HFFc6 (cell line): ENCODE measurements around the gene DNAJB6. TPM values are rescaled to one million over a fixed set of nuclear protein-coding genes. Genes with fewer than 3 reads are reported as not detected.

Source experiments
- DNase-seq: peaks from one replicate; pipeline ENCODE4 v3.0.0-alpha.2; 2018
- H3K27ac Mint-ChIP-seq: 2 replicates; pipeline ENCODE4 v1.8.0; 2020; ENCODE audit warnings: mild to moderate bottlenecking, mixed read lengths
- H3K27me3 Mint-ChIP-seq: 2 replicates; pipeline ENCODE4 v1.8.0; 2021; ENCODE audit warnings: mild to moderate bottlenecking, moderate library complexity, mixed read lengths; ENCODE audit not compliant: insufficient read depth
- H3K36me3 Mint-ChIP-seq: 2 replicates; pipeline ENCODE4 v1.8.0; 2021; ENCODE audit warnings: low read depth, mixed read lengths
- H3K4me1 Mint-ChIP-seq: 2 replicates; pipeline ENCODE4 v1.8.0; 2020; ENCODE audit warnings: low read depth, mixed read lengths
- H3K4me3 Mint-ChIP-seq: 2 replicates; pipeline ENCODE4 v1.8.0; 2020; ENCODE audit warnings: mild to moderate bottlenecking, moderate library complexity, mixed read lengths
- H3K9me3 Mint-ChIP-seq: 2 replicates; pipeline ENCODE4 v1.8.0; 2020; ENCODE audit warnings: mild to moderate bottlenecking, mixed read lengths
- total RNA-seq, 6 experiments: library from RNA; stranded (reverse); fragmentation: NEBNext Ultra II Directional; extraction: Animal tissue kit (Norgen Biotek cat#: 25700); gene quantifications; 2 replicates in 1 of 6; 3 replicates in 5 of 6; pipeline ENCODE4 v1.2.3, GENCODE V29; 2021
- TF ChIP-seq, protein P1 (sequence below): fragments of 200-600 bp; sonication (generic); IDR thresholded peaks from 2 replicates; pipeline ENCODE4 v1.5.0; 2021; ENCODE audit warnings: antibody characterized with exemption, mild to moderate bottlenecking

DNAJB6 gene
- total RNA-seq, 6 experiments from 2014 or later = 135 to 204 (median 163) TPM

DNA sequence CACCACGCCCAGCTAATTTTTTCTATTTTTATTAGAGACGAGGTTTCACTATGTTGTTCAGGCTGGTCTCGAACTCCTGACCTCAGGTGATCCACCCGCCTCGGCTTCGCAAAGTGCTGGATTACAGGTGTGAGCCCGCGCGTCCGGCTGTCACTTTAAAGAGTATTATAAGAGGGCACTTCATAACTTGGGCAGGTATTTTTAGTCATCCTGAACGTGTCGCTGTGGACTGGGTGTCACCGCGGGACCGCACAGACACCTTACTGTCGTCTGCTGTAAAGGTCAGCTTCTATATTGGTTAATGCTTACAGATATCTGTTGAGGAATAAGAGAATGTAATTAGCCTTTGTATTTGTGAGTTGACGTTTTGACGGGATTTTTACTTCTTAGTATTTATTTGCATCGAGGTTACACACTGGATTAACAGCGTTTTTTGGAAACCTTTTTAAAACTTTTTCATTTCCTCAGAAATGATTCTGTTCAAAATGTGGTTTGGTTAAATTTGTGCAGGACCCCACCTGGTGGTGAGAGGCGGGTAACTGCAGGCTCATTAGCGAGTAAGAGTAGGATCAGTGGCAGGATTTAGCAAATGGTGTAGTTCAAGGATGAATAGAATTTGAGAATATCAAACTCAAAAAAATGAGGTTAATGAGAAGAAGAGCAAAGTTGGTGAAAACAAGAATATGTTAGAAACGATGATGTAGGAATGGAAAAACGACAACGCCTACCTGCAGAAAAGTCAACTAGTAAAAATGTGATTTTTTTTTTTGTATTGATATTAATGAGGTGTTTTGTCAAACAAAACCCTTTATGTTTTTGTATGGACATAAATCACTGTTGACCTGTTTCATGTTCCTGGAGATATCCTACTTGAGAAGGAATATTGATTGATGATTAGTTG lies 3.2 kb downstream of the DNAJB6 start:
- peaks cover 44% of the 10 kb centered on the region for H3K4me1 Mint-ChIP-seq
- peak; percentile 71 for DNase-seq
- H3K27me3 Mint-ChIP-seq = peaks cover 3% of the 10 kb centered on the region
- H3K4me3 Mint-ChIP-seq = peak overlapping the region; percentile 90
- TF ChIP-seq, protein P1, sequence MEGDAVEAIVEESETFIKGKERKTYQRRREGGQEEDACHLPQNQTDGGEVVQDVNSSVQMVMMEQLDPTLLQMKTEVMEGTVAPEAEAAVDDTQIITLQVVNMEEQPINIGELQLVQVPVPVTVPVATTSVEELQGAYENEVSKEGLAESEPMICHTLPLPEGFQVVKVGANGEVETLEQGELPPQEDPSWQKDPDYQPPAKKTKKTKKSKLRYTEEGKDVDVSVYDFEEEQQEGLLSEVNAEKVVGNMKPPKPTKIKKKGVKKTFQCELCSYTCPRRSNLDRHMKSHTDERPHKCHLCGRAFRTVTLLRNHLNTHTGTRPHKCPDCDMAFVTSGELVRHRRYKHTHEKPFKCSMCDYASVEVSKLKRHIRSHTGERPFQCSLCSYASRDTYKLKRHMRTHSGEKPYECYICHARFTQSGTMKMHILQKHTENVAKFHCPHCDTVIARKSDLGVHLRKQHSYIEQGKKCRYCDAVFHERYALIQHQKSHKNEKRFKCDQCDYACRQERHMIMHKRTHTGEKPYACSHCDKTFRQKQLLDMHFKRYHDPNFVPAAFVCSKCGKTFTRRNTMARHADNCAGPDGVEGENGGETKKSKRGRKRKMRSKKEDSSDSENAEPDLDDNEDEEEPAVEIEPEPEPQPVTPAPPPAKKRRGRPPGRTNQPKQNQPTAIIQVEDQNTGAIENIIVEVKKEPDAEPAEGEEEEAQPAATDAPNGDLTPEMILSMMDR = peak; percentile 95
- H3K9me3 Mint-ChIP-seq = no peaks in the 10 kb centered on the region; the same call in 1 of the 2 replicates
- peak overlapping the region; percentile 20 for H3K27ac Mint-ChIP-seq
- peaks cover 24% of the 10 kb centered on the region for H3K36me3 Mint-ChIP-seq

DNA sequence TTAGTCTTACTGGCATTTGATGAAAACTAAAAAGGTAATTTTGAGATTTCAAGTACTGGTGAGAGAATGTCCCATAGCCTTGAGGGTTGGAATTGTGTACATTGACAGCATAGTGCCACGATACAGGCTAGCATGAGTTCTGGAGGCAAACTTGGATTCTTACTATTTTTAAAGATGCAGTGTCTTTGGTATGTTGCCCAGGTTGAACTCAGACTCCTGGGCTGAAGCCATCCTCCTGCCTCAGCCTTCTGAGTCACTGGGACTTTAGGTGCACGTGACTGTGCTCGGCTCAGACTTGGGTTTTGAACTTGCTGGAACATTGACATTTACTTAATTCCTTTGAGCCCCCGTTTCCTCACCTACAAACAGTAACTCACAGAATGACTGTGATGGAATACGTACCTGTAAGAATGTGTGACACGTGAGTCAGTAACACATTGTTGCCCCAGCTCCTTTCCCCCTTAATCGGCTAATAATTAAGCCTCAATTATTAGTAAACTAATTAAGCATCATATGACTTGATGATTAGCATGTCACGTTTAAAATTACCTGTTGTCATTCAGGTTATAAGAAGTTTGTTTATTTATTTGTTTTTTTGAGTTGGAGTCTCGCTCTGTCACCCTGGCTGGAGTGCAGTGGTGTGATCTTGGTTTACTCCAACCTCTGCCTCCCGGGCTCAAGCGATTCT lies 10.6 kb downstream of the DNAJB6 start:
- Mint-ChIP-seq H3K27ac (peak overlapping the region; percentile 76), H3K36me3 (peaks cover 14% of the 10 kb centered on the region; the same call in 1 of the 2 replicates), H3K27me3 (peaks cover 3% of the 10 kb centered on the region), H3K9me3 (no peaks in the 10 kb centered on the region), H3K4me1 (peaks cover 53% of the 10 kb centered on the region), H3K4me3 (peak overlapping the region; percentile 67)
- TF ChIP-seq, protein P1 = no peak
- DNase-seq = peak; percentile 78

DNA sequence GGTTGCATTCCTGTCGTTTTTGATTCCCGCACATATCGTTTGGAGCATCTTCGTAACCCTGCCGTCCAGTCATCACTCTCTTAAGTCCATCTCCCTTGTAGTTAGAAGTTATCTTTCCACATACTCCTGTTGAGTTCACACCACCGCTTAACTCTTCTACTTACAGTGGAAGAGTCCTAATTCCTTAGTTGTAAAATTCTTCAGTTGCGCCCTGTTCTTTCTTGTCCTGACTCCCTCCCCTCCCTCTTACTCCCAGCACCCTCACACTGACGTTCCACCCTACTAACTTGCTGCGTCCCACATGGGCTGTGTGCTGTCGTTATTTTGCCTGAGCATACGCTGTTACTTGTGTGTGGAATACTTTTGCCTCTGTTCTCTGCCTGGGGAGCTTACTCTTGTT lies 11.7 kb downstream of the DNAJB6 start:
- no peak for DNase-seq
- no peaks in the 10 kb centered on the region for H3K9me3 Mint-ChIP-seq
- H3K27me3 Mint-ChIP-seq = peaks cover 5% of the 10 kb centered on the region
- no peak overlapping the region; the same call in none of the 2 replicates for H3K27ac Mint-ChIP-seq
- H3K36me3 Mint-ChIP-seq = peaks cover 14% of the 10 kb centered on the region; the same call in 1 of the 2 replicates
- no peak overlapping the region; the same call in 1 of the 2 replicates for H3K4me3 Mint-ChIP-seq
- H3K4me1 Mint-ChIP-seq = peaks cover 57% of the 10 kb centered on the region
- TF ChIP-seq, protein P1 = no peak

DNA sequence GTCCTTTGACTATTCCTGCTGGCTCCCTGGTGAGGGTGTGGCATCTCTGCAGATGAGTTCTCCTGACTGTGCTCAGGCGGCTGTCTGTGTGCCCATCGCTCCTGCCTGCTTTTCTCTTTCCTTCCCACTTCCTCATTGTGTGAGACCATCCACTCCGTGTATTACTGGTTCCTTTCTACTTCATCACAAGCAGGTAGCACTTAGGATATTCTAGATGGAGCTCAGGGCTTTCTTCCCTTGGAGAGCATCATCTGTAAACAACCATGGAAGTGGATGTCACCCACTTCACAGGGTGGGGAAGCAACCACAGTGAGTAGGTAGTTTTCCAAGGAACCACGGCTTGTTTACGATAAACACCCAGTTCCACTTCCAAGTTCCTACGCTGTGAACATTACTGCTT lies 15.7 kb downstream of the DNAJB6 start:
- TF ChIP-seq, protein P1 = no peak
- peaks cover 69% of the 10 kb centered on the region for H3K4me1 Mint-ChIP-seq
- no peak for DNase-seq
- H3K36me3 Mint-ChIP-seq = peaks cover 16% of the 10 kb centered on the region
- no peak overlapping the region for H3K4me3 Mint-ChIP-seq
- peaks cover 9% of the 10 kb centered on the region for H3K27me3 Mint-ChIP-seq
- H3K27ac Mint-ChIP-seq = no peak overlapping the region; the same call in 1 of the 2 replicates
- H3K9me3 Mint-ChIP-seq = no peaks in the 10 kb centered on the region

DNA sequence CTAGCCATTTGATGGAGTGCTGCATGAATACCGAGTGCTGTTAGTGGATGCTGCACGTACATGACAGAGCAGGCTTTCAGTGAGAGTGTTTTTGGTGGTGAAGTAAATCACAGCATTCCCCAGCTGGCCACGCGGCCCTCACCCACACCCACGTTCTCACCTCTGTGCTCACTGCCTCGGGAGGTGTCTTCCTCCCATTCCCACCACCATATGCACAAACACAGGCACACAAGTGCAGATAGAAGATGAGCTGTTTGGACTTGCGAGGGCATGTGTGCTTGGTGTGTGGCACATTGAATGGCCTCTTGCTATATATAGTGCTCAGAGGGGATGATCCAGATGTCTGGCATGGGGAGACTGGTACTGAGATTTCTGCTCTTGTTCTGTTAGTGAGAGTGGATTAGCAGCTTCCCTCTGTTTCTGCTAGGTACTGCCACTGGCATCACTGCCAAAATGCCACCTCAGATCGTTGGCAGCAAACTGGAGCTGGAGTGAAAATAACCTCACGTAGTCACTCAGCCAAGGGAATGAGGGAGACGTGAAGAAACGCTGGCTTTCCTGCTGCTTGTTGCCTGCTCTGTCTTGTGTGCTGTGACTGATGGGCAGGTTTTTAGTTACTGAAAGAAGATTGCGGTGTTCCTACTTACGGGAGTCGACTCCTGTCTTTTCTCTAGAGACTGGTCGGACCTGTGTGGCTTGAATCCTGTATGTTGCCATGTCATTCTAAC lies 19.1 kb downstream of the DNAJB6 start:
- Mint-ChIP-seq H3K9me3 (no peaks in the 10 kb centered on the region), H3K4me1 (peaks cover 68% of the 10 kb centered on the region), H3K36me3 (peaks cover 30% of the 10 kb centered on the region), H3K27ac (peak overlapping the region; percentile 74), H3K4me3 (peak overlapping the region; percentile 29), H3K27me3 (peaks cover 8% of the 10 kb centered on the region)
- TF ChIP-seq, protein P1 = no peak
- DNase-seq = no peak
